GM12872 (cell line): Measurements from ENCODE around the gene L3MBTL3.

Source experiments
- TF ChIP-seq, protein P1 (sequence below): IDR thresholded peaks from 3 replicates; pipeline ENCODE4 v1.5.1; 2011; ENCODE audit warnings: low read depth, mild to moderate bottlenecking, low read length, moderate library complexity; ENCODE audit not compliant: insufficient read depth

The L3MBTL3 gene

DNA sequence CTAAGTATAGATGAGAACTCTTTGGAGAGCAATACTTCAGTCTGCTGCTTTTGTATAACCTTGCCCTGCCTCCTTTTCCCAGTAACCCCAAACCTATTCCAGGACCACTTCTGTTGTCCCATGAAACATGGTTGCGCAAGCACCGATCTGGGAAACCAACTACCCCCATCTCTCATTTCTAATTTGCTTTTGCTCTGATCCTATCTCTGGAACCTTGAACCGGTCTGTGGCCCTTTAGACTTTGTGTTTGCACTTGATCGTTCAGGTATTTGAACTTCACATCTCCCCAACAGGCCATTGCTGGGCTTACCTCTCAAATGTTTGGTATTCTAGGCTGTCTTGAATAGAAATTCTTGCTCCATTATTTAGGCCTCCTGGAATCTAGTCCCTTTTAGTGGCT, 25.0 kb downstream of the L3MBTL3 start:
- TF ChIP-seq, protein P1, sequence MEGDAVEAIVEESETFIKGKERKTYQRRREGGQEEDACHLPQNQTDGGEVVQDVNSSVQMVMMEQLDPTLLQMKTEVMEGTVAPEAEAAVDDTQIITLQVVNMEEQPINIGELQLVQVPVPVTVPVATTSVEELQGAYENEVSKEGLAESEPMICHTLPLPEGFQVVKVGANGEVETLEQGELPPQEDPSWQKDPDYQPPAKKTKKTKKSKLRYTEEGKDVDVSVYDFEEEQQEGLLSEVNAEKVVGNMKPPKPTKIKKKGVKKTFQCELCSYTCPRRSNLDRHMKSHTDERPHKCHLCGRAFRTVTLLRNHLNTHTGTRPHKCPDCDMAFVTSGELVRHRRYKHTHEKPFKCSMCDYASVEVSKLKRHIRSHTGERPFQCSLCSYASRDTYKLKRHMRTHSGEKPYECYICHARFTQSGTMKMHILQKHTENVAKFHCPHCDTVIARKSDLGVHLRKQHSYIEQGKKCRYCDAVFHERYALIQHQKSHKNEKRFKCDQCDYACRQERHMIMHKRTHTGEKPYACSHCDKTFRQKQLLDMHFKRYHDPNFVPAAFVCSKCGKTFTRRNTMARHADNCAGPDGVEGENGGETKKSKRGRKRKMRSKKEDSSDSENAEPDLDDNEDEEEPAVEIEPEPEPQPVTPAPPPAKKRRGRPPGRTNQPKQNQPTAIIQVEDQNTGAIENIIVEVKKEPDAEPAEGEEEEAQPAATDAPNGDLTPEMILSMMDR: no peak

DNA sequence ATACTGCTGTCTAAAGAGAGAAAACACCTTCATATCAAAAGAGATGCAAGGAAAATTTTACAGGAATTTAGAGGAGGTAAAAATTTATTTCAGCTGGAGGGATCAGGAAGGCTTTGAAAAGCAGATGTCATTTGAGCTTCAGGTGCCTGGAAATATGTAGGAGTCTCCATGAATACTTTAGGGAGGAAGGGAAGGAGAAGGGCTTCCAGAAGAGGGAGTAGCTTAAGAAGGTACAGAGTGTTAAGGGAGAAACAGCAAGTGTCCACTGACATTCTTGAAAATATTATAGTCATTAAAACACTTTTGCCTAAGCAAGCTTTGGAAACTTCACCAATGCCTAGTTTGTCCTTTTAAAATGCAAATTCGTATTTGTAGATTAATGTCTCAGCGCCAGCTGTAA, 27.2 kb downstream of the L3MBTL3 start:
- TF ChIP-seq, protein P1: no peak

DNA sequence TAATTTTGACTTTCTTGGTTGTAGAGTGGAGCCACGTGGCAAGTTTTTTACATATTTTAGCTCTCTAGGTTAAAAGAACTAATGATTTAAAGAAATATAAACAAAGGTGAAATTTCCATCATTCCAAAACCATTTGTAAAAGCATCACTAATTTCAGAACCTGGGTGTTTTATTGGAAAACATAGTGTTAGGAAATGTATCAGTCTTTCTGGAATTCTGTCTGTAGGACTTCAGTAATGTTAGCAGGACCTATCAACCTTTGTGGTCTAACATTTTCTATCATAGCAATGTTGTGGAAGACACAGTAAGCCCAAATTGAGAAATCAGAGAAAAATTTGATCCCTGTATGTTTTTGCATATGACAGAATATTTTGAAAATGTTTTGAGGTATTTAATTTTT, 28.3 kb downstream of the L3MBTL3 start:
- TF ChIP-seq, protein P1: no peak

DNA sequence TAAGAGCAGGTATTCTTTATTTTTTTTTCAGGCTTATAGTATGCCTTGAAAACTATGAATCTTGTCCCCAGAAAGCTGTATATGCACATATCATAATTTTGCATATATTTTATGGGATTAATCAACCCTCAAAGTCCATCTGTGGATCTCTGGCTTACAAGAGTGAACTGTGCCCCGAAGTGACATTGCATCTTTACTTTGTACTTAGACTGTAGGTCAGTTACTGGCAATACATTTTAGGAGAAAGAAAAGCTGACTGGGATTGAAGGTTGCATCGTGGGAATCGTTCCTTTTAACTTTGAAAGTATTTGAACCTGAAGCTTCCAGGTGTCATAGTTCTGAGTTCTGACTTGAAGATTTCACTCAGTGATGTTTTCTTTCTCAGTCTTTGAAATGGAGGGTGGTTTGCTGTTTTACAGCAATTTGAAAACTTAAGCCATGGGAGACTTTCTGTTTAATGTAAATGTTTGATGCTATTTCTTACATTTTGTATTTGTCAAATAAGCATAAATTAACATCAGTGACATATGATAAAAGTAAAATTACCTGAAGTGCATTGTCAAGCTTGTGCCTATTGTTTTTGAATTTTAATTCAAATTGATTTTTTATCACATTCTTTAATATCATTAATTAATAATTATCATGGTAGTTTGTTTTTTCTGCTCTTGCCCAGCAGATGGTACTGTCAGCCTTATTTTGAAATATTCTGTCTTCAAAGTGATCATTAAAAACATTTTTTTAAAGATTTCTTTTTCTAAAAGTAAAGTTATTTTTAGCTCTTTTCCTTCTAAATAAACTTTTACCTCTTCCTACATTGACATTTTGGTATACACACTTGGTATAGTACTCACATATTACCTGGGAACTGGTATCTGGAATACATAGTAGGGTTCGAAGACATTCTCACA, 29.0 kb downstream of the L3MBTL3 start:
- TF ChIP-seq, protein P1: no peak

DNA sequence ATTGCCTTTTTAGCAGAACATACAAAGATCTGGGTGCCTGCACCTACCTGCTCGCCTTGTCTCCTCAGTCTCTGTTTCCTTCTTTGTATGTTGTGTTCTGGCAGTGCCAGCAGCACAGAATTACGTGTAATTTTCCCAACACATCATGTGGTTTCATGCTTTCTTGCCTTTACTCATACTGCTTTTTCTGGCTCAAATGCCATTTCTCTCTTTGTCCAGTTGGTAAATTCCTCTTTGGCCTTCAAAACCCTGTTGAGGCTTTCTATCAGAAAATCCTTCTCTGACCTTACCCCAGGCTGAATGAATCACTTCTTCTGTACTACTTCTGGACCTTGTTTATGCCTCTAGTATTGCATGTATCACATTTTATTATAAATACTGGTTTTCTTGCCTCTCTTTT, 31.8 kb downstream of the L3MBTL3 start:
- TF ChIP-seq, protein P1: no peak

DNA sequence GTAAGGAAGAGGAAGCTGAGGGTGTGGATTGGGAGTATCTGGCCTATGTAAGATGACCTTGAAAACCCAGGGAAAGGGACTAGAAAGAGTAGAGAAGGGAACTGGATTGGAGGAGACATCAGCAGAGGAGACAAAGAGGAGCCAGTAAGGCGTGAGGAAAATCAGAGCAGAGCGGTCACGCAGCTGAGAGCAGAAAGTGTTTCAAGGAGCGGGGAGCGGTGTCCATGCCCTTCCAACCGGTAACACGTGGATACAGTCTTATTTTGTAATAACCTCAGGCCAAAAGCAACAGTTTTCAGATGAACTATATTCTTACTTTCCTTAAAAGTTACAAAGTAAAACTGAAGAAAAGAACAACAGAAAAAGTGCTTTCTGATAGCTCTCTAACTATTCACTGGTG, 36.3 kb downstream of the L3MBTL3 start:
- TF ChIP-seq, protein P1: no peak

DNA sequence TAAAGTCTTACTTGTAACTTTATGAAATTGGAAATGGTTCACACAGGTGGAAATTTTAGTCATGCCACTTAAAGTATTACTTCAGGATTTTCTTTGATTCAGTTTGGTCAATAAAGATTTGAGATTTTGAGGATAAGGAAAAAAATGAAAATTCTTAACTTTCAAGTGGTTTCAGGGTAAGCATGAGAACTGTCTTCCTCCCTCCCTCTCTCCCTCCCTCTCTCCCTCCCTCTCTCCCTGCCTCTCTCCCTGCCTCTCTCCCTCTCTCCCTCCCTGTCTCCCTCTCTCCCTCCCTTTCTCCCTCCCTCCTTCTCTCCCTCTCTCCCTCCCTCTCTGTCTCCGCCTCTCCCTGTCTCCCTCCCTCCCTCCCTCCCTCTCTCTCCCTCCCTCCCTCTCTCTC, 36.9 kb downstream of the L3MBTL3 start:
- TF ChIP-seq, protein P1: no peak
